Stimulated activated naive CD8-positive, alpha-beta T cell treated with anti-CD3 and anti-CD28 coated beads, Interleukin-15, Interleukin-2, amounts not matched to agents 100 ng/mL and 50 ng/mL, for 24 hours (primary cell): ENCODE measurements around the gene MDP1.

ENCODE experiments used
- H3K27ac Mint-ChIP-seq: one replicate; pipeline ENCODE4 v1.8.0; 2021; ENCODE audit warnings: mild to moderate bottlenecking, mixed read lengths
- H3K27me3 Mint-ChIP-seq: one replicate; pipeline ENCODE4 v1.8.0; 2021; ENCODE audit warnings: mixed read lengths
- H3K36me3 Mint-ChIP-seq: one replicate; pipeline ENCODE4 v1.8.0; 2021; ENCODE audit warnings: low read depth, mixed read lengths
- H3K4me1 Mint-ChIP-seq: one replicate; pipeline ENCODE4 v1.8.0; 2021; ENCODE audit warnings: low read depth, mixed read lengths
- H3K4me3 Mint-ChIP-seq: one replicate; pipeline ENCODE4 v1.8.0; 2021; ENCODE audit warnings: mild to moderate bottlenecking, mixed read lengths
- H3K9me3 Mint-ChIP-seq: one replicate; pipeline ENCODE4 v1.8.0; 2021; ENCODE audit warnings: mixed read lengths

The MDP1 gene

DNA sequence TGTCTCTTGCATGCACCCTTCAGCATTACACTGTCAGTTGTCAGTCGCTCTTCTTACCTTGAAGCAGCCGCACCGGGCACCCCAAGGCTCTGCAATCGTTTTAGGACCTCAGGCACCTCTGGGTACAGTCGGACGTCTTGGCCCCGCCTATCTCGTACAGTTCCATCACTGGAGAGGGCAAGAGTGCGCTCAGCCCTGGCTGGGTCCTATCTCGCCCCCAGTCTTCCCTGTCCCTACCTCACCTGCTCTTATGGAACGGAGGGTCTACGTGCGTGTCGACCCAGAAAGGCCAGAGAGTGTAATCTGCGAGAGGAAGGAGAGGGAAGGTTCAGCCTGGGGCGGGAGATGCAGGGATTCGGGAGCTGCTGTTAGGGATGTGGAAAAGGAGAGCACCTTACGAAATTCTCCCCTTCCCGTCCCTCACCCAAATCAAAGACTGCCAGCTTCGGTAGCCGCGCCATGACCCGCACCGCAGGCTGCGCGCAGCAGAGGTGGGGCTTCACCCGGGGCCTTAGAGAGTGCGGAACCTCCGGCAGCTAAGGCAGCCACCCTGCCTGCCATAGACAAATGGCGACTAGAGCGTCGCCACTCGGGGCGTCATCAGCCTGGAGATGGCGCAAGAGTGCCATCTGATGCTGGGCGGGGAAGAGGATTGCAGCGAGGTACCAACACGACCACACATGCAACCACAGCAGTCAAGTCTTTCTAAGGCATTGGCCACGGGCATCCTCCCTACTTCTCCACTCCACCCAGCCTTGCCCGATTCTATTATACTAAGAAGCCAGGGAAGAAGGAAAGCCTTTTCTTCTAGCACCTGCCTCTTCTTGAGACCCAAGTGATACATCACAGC lies at the start of gene MDP1:
TSS of gene MDP1 (minus strand) at position 572 of the 850 bp plus-strand sequence. CDS start at position 461, 111 bp downstream.
- Mint-ChIP-seq H3K27me3 (no peaks in the 10 kb centered on the region), H3K4me1 (peaks cover 55% of the 10 kb centered on the region), H3K9me3 (no peaks in the 10 kb centered on the region), H3K27ac (peak within 1 kb of the TSS; percentile 59), H3K4me3 (peak within 1 kb of the TSS; percentile 99), H3K36me3 (peaks cover 40% of the 10 kb centered on the region)

DNA sequence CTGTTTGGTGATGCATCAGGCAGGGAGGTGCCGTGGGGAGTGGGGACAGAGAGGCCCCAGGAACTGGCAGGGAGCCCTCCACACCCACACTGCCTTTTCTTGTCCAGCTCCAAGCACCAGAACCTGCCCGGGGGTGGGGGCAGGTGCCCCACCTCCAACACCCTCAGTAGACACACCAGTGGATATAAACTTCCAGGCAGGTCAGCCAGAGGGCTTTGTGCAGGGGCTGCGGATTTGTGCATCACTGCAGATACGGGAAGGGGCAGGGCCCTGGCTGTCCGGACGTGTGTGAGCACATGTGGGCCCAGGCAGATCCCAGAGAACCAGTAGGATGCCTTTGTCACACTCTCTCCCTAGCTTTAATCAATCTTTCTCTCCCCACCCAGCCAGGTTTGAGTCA lies 48.4 kb upstream of the MDP1 start:
- H3K36me3 Mint-ChIP-seq: peaks cover 19% of the 10 kb centered on the region
- no peaks in the 10 kb centered on the region for H3K9me3 Mint-ChIP-seq
- no peak overlapping the region for H3K27ac Mint-ChIP-seq

DNA sequence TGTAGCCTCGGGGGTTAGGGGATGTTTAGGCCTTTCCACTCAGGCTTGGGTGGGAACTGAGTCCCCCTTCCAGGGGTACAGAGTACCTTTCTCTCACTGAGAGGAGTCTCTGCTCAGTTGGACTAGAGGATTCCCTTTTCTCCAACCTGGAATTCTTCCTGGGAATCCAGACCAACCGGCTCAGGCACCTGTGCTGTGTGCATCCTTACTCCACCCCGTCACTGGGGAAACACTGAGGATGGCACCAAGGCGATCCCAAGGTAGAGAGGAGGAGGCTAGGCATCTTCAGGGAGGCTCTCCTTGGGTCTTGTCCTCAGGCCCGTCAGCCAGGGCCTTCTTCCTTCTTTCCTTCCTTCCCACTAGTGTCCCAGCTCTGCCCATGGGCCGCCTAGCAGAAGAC lies 48.0 kb upstream of the MDP1 start:
- Mint-ChIP-seq H3K27ac (no peak overlapping the region), H3K9me3 (no peaks in the 10 kb centered on the region), H3K36me3 (peaks cover 19% of the 10 kb centered on the region), H3K4me3 (no peak overlapping the region), H3K27me3 (no peaks in the 10 kb centered on the region), H3K4me1 (no peaks in the 10 kb centered on the region)

More for the DNA sequence above, 48.4 kb upstream of the MDP1 start:
- H3K27me3 Mint-ChIP-seq: no peaks in the 10 kb centered on the region
- no peak overlapping the region for H3K4me3 Mint-ChIP-seq
- no peaks in the 10 kb centered on the region for H3K4me1 Mint-ChIP-seq

DNA sequence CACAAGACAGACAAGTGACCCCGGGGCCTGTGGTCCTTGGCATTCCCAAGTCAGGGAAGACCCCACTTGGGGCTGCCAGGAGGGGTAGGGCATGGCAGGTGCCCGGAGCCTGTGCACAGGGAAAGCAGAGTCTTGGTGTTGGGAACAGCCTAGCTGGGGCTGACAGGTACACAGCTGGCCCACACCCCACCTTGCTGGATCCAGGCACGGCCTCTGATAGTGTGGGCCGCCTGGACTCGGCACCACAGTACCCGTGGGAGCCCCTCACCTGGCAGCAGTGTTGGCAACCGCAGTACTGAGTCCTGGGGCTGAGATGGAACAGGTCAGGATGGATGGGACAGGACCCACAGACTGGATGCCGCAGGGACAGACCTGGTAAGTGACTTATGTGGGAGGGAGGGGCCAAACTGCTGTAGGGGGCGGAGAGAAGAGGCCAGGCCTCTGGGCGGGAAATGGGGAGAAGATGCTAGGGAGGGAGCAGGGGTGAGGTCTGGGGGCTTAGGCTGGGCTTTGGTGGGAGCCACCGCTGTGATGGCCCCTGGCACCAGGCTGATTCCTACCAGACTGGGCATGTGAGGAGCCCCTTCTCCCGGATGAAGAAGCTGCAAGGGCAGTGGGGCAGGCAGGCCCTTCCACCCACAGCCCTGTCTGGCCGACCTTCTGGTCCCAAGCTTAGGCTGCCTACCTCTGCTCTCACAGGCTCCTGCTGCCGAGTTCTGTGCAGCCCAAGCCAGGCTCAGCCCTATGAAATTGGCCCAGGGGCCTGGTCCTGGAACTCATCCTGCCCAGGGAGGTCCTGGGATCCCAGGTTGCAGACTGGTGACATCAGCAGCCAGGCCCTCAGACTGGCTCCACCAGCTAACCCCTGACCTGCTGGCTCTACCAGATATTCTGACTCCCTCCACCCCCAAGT lies 47.2 kb upstream of the MDP1 start, which contains the start of gene TGM1:
TSS of gene TGM1 (minus strand) at position 357 of the 913 bp plus-strand sequence. CDS start 825 bp downstream, outside the sequence.
- Mint-ChIP-seq H3K9me3 (no peaks in the 10 kb centered on the region), H3K36me3 (peaks cover 19% of the 10 kb centered on the region), H3K4me3 (no peak within 1 kb of the TSS), H3K27me3 (no peaks in the 10 kb centered on the region), H3K4me1 (no peaks in the 10 kb centered on the region), H3K27ac (no peak within 1 kb of the TSS)

DNA sequence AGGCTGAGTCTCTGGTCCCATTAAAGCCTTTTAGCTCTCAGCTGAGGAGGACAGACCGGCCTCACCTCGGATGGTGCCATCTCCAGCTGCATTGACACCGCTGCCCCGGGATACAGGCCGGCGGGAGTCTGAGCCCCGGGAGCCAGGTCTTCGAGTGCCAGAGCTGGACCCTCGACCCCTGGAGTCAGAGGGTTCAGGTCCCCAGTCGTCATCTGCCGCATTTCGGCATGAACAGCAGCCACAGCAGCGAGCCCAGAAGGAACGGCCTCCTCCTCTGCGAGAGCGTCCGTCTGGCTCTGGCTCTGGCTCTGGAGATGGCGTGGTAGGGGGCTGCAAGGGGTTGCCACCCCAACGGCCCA lies 46.1 kb upstream of the MDP1 start:
- Mint-ChIP-seq H3K4me1 (no peaks in the 10 kb centered on the region), H3K27me3 (no peaks in the 10 kb centered on the region), H3K9me3 (no peaks in the 10 kb centered on the region), H3K27ac (no peak overlapping the region), H3K4me3 (no peak overlapping the region), H3K36me3 (peaks cover 13% of the 10 kb centered on the region)

DNA sequence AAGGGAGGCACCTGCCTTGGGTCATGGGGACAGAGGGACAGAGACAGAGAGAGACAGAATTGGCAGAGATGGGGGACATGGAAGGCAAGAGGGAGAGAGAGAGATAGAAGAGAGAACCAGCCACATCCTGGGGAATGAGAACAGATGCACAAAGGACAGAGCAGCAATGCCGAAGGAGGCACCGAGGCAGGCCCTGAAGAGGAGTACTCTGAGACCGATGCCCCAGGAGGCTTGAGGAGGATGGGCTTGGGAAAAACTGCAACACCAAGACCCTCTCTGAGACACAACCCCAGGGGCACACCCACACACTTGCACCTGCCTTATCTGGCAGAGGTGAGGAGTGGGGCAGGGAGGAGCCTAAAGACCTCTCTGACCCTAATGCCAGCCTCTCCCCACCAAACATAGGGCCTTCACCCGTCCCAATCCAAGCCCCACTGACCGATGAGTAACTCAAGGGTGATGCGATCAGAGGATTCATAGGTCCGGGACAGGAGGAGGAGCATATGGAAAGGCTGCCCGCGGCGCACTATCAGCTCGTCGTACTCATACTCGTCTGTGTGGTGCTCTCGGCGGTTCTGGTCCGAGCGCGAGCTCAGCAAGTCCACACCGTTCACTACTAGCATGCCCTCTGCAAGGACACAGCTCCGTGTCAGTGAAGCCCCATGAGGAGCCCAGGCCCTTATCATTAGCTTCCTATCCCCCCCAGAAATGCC lies 45.5 kb upstream of the MDP1 start:
- no peaks in the 10 kb centered on the region for H3K9me3 Mint-ChIP-seq
- H3K36me3 Mint-ChIP-seq: peaks cover 8% of the 10 kb centered on the region
- H3K4me1 Mint-ChIP-seq: no peaks in the 10 kb centered on the region
- no peak overlapping the region for H3K4me3 Mint-ChIP-seq
- no peak overlapping the region for H3K27ac Mint-ChIP-seq
- no peaks in the 10 kb centered on the region for H3K27me3 Mint-ChIP-seq

DNA sequence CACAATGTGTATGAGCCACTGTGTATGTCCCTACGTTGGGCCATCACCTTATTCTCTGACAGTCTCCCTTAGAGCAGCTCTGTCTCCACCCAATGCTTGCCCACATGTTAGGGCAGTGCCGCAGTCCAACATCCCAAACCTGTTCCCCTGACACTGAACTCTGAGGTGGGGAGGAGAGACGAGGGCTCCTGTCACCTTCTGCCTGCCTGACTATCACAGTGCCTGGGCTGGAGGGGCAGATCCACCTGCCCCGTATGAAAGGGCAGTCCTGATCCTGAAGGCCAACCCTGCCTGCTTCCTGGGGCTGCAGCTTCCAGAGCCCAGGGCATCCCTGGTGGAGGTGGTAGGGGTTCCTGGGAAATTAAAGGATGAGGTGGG lies 44.9 kb upstream of the MDP1 start:
- Mint-ChIP-seq H3K36me3 (peaks cover 4% of the 10 kb centered on the region), H3K9me3 (no peaks in the 10 kb centered on the region), H3K4me3 (no peak overlapping the region), H3K4me1 (no peaks in the 10 kb centered on the region), H3K27ac (no peak overlapping the region), H3K27me3 (no peaks in the 10 kb centered on the region)

DNA sequence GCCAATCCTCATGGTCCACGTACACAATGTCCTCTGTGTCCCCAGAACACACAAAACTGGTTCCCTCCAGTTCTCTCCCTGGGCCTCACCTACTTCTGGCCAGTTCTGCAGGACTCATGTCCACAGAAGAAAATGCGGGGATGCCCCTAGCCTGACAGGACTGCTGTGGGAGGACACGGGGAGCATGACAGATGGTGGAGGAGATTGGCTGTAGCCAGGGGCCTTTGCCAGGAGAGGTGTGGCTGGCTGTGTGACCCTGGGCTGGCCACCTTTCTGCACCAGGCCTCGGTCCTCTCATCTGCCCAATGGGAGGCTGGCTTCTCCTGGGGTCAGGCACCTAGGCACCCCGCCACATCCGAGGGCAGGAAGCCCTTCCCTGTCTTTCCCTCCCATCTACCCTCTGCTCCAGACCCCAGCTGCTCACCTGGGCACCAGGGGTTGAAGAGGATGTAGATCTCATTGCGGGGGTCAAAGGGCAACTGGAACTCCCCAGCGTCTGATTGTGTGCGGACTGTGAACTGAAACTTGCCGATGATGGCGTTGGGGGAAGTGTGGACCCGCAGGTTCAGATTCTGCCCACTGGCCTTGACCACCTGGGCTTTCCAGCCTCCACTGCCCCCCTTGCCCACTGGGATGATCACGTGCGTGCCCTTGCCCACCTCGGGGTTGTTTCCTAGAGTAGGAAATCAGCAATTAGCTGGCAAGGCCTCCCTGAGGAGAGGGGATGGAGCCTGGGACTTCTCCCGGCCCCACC lies 44.3 kb upstream of the MDP1 start:
- peaks cover 6% of the 10 kb centered on the region for H3K36me3 Mint-ChIP-seq
- no peaks in the 10 kb centered on the region for H3K4me1 Mint-ChIP-seq
- H3K27ac Mint-ChIP-seq: no peak overlapping the region
- no peaks in the 10 kb centered on the region for H3K9me3 Mint-ChIP-seq
- no peaks in the 10 kb centered on the region for H3K27me3 Mint-ChIP-seq
- no peak overlapping the region for H3K4me3 Mint-ChIP-seq

DNA sequence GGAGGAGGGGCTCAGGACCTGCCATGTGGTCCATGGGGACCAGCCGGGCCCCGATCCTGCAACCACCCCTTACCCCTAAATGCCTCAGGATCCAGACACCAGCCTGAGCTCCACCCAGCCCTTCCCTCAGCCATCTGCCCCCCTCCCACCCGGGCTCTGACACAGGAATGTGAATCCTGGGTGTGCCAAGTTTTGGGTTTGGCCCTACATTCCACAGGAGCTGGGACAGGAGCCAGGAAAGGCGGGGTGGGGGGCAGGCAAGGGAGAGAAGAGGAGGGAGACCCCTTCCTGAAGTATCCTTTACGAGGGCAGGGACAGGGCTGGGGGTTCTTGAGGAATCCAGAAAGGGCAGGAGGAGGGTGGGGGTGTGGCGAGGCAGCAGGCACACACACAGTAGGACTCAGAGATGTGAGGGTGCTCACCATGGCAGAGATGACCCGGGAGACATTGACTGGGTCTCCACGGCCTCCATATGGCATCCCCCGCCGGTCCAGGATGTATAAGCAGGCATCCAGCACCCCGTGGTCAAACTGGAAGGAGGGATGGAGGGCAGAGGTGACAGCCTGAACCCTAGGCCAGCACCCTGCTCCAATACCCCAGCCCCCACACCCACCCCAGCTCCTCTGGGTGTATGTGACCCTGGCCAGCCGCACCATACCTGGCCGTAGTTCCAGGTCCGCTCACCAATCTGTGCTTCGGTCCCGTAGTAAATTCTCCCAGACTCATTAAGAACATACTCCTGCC lies 43.6 kb upstream of the MDP1 start:
- no peaks in the 10 kb centered on the region for H3K4me1 Mint-ChIP-seq
- H3K27me3 Mint-ChIP-seq: no peaks in the 10 kb centered on the region
- no peak overlapping the region for H3K27ac Mint-ChIP-seq
- H3K36me3 Mint-ChIP-seq: peaks cover 10% of the 10 kb centered on the region
- H3K4me3 Mint-ChIP-seq: no peak overlapping the region
- no peaks in the 10 kb centered on the region for H3K9me3 Mint-ChIP-seq

DNA sequence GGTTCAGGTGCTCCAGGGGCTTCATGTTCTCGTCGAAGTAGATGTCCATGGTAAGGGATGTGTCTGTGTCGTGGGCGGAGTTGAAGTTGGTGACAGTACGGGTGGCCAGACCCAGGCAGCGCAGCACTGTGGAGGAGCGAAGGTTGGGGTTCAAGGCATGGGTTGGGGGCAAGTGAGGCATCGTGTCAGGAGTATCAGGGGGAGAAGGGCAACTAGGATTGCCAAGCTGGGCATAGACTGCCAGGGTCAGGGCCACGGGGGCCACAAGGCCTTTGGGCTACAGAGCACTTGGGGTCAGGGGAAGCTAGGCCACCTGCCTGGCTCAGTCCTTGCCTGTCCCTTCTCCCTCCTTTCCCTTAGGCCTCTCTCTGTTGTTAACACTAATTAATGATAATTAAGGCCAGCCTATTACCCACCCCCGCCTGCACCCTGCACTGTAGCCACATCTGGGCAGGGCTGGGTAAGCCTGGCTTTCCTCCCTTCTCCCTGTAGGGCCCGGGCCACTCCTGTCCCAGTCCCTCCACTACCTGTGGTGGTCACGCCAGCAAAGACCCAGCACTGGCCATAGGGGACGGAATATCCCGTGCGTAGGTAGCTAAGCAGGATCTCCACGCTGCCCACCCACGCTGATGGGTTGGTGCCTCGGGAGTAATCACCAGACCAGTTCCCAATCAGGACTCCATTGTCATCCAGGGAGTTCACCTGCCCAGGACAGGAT lies 42.8 kb upstream of the MDP1 start:
- H3K36me3 Mint-ChIP-seq: peaks cover 16% of the 10 kb centered on the region

DNA sequence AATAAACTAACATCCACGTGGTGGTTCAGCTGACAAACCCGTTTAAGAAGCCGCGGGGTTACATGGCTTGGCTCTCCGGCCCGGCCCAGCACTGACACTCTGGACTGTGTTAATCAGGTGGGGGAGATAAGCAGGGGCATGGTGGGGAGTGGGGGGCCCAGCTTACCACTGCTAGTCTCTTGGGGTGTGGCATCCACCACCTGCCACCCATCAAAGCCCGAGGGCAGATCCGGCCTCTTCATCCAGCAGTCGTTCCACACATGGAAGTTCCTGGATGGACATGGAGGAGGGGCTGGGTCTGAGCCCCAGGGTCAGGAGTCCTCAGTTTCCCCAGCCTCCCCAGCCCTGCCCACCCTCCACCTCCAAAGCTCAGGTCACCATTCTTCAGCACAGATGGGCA lies 42.3 kb upstream of the MDP1 start:
- H3K4me3 Mint-ChIP-seq: no peak overlapping the region
- H3K27me3 Mint-ChIP-seq: no peaks in the 10 kb centered on the region
- H3K27ac Mint-ChIP-seq: no peak overlapping the region
- H3K4me1 Mint-ChIP-seq: no peaks in the 10 kb centered on the region
- peaks cover 17% of the 10 kb centered on the region for H3K36me3 Mint-ChIP-seq
- no peaks in the 10 kb centered on the region for H3K9me3 Mint-ChIP-seq

More for the DNA sequence above, 42.8 kb upstream of the MDP1 start:
- H3K27ac Mint-ChIP-seq: no peak overlapping the region
- H3K9me3 Mint-ChIP-seq: no peaks in the 10 kb centered on the region
- no peaks in the 10 kb centered on the region for H3K4me1 Mint-ChIP-seq
- no peak overlapping the region for H3K4me3 Mint-ChIP-seq
- H3K27me3 Mint-ChIP-seq: no peaks in the 10 kb centered on the region

DNA sequence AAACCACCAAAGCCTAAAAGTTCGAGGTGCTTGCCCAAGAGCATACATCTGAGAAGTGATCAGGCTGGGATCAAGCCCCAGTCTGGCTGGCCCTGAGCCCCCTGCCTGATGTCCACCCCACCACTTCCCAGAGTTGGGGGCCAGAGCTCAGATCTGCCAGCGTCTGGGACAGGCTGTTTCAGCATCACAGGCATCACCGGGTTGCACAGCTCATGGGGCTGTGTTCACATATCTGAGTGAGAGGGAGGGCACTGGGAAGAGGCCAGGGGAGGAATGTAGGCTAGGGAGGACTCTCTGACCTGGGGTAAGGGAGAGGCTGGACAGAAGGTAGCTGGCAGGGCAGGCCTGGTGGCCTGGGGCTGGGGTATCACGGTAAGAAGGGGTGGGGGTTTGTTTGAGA lies 41.1 kb upstream of the MDP1 start:
- H3K4me1 Mint-ChIP-seq: no peaks in the 10 kb centered on the region
- no peak overlapping the region for H3K27ac Mint-ChIP-seq
- no peaks in the 10 kb centered on the region for H3K27me3 Mint-ChIP-seq
- H3K36me3 Mint-ChIP-seq: peaks cover 17% of the 10 kb centered on the region
- no peak overlapping the region for H3K4me3 Mint-ChIP-seq
- H3K9me3 Mint-ChIP-seq: no peaks in the 10 kb centered on the region
